HepG2 (cell line): Measurements from ENCODE around the gene NT5C. TPM values are rescaled to one million over a fixed set of nuclear protein-coding genes. Genes with fewer than 3 reads are reported as not detected.

Source experiments
- ARNTL ChIP-seq: sonication (generic); formaldehyde crosslinking; IDR thresholded peaks from 2 replicates; pipeline ENCODE4 v1.4.0; 2020; ENCODE audit warnings: mild to moderate bottlenecking, missing genetic modification reagents
- ELF3 ChIP-seq: IDR thresholded peaks from 2 replicates; pipeline ENCODE4 v1.6.1; 2016; ENCODE audit warnings: missing genetic modification reagents, missing compliant biosample characterization
- PTBP1 ChIP-seq: fragments of 200-400 bp; formaldehyde crosslinking; IDR thresholded peaks from 2 replicates; pipeline ENCODE4 v1.6.1; 2018; ENCODE audit warnings: low read length, low read depth; ENCODE audit not compliant: poor library complexity, severe bottlenecking
- RBM39 ChIP-seq: fragments of 200-400 bp; formaldehyde crosslinking; IDR thresholded peaks from one replicate; pipeline ENCODE4 v1.6.1; 2018; ENCODE audit warnings: antibody characterized with exemption, mild to moderate bottlenecking, low read depth, low read length; ENCODE audit not compliant: poor library complexity, severe bottlenecking
- RELA ChIP-seq: sonication (generic); formaldehyde crosslinking; IDR thresholded peaks from 2 replicates; pipeline ENCODE4 v1.4.0; 2020; ENCODE audit warnings: missing genetic modification reagents
- RFX3 ChIP-seq: IDR thresholded peaks from 2 replicates; pipeline ENCODE4 v1.6.1; 2016; ENCODE audit warnings: missing biosample characterization, missing genetic modification reagents
- SIX4 ChIP-seq: sonication (generic); formaldehyde crosslinking; IDR thresholded peaks from 2 replicates; pipeline ENCODE4 v1.4.0; 2020; ENCODE audit warnings: missing genetic modification reagents
- SRY ChIP-seq: sonication (generic); formaldehyde crosslinking; IDR thresholded peaks from 2 replicates; pipeline ENCODE4 v1.8.0; 2022; ENCODE audit warnings: mild to moderate bottlenecking, missing genetic modification reagents
- ZNF260 ChIP-seq: sonication (generic); formaldehyde crosslinking; IDR thresholded peaks from 2 replicates; pipeline ENCODE4 v1.4.0; 2020; ENCODE audit warnings: missing genetic modification reagents, low read depth, mild to moderate bottlenecking, borderline replicate concordance
- ZNF281 ChIP-seq: sonication (generic); formaldehyde crosslinking; IDR thresholded peaks from 2 replicates; pipeline ENCODE4 v1.4.0; 2020; ENCODE audit warnings: missing genetic modification reagents, borderline replicate concordance
- ZNF703 ChIP-seq: sonication (generic); formaldehyde crosslinking; IDR thresholded peaks from 2 replicates; pipeline ENCODE4 v1.5.1; 2020; ENCODE audit warnings: missing genetic modification reagents, mild to moderate bottlenecking, moderate library complexity, borderline replicate concordance
- ZNF747 ChIP-seq: sonication (generic); formaldehyde crosslinking; IDR thresholded peaks from 2 replicates; pipeline ENCODE4 v1.8.1; 2023; ENCODE audit warnings: missing genetic modification reagents, mild to moderate bottlenecking, borderline replicate concordance
- ZNF780A ChIP-seq: sonication (generic); formaldehyde crosslinking; IDR thresholded peaks from 2 replicates; pipeline ENCODE4 v1.8.0; 2022; ENCODE audit warnings: mild to moderate bottlenecking, missing genetic modification reagents, moderate library complexity
- ZNF879 ChIP-seq: sonication (generic); formaldehyde crosslinking; IDR thresholded peaks from 2 replicates; pipeline ENCODE4 v1.8.1; 2023; ENCODE audit warnings: missing genetic modification reagents
- polyA plus RNA-seq, 8 experiments: library from polyadenylated mRNA; depleted of rRNA in 3 of 8; stranded (reverse) in 7 of 8; unstranded in 1 of 8; fragments of >200 nt; fragmentation: Illumina TruSeq in 4 of 8; extraction: Trizol in 4 of 8; gene quantifications; 2 replicates each; pipeline versions ENCODE4 v1.2.1 to v1.2.3, GENCODE V29; 2011 to 2016; ENCODE audit warnings: low read depth in 4 of 8, missing spikeins in 1 of 8, mixed read lengths in 1 of 8; ENCODE audit not compliant: insufficient read depth in 1 of 8
- total RNA-seq, 5 experiments: library from RNA; depleted of rRNA; stranded (reverse); fragments of >200 nt; fragmentation: Illumina TruSeq; extraction: Trizol; gene quantifications; 2 replicates each; pipeline ENCODE4 v1.2.3, GENCODE V29; 2016; ENCODE audit warnings: low read depth in 1 of 5
- TF ChIP-seq, protein P1 (sequence below): sonication (generic); formaldehyde crosslinking; IDR thresholded peaks from 2 replicates; pipeline ENCODE4 v1.9.0; 2021; ENCODE audit warnings: missing genetic modification reagents, mild to moderate bottlenecking, borderline replicate concordance
- TF ChIP-seq, protein P2 (sequence below): IDR thresholded peaks from 2 replicates; pipeline ENCODE4 v1.6.1; 2016
- TF ChIP-seq, protein P3 (sequence below): sonication (generic); formaldehyde crosslinking; IDR thresholded peaks from 2 replicates; pipeline ENCODE4 v1.5.0; 2020; ENCODE audit warnings: mild to moderate bottlenecking, missing genetic modification reagents
- TF ChIP-seq, protein P4 (sequence below): sonication (generic); formaldehyde crosslinking; IDR thresholded peaks from 2 replicates; pipeline ENCODE4 v1.5.0; 2020; ENCODE audit warnings: missing genetic modification reagents, mild to moderate bottlenecking, borderline replicate concordance
- TF ChIP-seq, protein P5 (sequence below): fragments of 450-650 bp; IDR thresholded peaks from 2 replicates; pipeline ENCODE4 v1.6.1; 2017

Gene NT5C
- total and polyA plus RNA-seq, 2 of the 13 experiments (the other 11 are each of a cell fraction or from before 2014, with no cell fraction given): 42.8 to 48.6 TPM

DNA sequence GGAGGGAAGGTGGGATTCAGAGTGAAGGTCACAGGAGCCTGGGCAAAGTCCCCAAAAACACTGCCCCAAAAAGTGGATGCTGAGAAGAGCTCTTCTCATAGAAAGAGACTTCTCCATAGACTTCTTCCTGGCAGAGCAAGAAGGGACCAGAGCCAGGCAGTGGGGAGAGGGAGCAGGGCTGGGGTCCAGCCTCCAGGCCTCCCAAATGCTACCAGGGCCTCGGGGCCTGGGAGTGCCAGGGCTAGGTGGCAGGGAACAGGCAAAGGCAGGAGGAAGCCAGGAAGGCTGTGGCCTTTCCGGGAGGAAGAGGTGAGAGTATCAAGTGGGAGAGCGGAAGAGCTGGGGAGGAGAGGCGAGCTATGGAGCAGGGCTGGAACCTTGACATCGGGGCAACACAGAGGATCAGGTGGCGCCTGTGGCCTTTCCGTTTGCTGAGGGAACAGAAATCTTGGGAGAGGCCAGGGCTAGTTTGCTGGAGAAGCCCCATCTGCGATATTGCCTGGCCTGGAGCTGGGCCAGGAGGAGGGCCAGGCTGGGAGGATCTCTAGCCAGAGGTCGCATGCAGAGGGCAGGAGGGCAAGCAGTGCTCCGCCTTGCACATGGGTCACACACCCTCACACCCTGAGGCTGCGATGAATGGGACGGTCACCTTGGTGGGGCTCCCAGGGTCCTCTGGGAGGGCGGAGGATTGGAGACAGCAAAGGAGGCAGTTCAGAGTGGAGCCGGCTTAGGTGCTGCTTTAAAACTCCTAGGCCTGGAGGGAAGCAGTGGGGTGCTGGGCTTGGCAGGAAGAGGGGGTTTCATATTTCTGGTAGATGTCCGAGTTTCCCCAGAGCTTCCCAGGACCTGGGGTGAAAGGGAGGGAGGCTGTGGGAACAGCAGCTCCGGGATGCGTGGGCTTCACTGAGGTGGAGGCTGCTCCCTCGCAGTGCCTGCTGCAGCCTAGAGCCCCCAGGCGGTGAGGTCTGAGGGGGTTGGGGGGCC is 40.4 kb downstream of the NT5C start (continued):
- TF ChIP-seq, protein P1, sequence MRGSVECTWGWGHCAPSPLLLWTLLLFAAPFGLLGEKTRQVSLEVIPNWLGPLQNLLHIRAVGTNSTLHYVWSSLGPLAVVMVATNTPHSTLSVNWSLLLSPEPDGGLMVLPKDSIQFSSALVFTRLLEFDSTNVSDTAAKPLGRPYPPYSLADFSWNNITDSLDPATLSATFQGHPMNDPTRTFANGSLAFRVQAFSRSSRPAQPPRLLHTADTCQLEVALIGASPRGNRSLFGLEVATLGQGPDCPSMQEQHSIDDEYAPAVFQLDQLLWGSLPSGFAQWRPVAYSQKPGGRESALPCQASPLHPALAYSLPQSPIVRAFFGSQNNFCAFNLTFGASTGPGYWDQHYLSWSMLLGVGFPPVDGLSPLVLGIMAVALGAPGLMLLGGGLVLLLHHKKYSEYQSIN (CRISPR knock-in tag): no peak
- TF ChIP-seq SRY (CRISPR knock-in tag) (no peak), ZNF260 (CRISPR knock-in tag) (no peak), RFX3 (CRISPR knock-in tag) (no peak), RBM39 (peak; percentile 80), ZNF281 (CRISPR knock-in tag) (no peak; the same call in 1 of the 2 replicates), ELF3 (CRISPR knock-in tag) (no peak), ARNTL (CRISPR knock-in tag) (peak; percentile 85), ZNF703 (CRISPR knock-in tag) (no peak), ZNF879 (CRISPR knock-in tag) (no peak), RELA (CRISPR knock-in tag) (no peak; the same call in 1 of the 2 replicates), SIX4 (CRISPR knock-in tag) (no peak), ZNF747 (CRISPR knock-in tag) (no peak), PTBP1 (no peak), ZNF780A (CRISPR knock-in tag) (no peak)
- TF ChIP-seq, protein P2, sequence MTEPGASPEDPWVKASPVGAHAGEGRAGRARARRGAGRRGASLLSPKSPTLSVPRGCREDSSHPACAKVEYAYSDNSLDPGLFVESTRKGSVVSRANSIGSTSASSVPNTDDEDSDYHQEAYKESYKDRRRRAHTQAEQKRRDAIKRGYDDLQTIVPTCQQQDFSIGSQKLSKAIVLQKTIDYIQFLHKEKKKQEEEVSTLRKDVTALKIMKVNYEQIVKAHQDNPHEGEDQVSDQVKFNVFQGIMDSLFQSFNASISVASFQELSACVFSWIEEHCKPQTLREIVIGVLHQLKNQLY (CRISPR knock-in tag): peak; percentile 54; the same call in 1 of the 2 replicates
- TF ChIP-seq, protein P3, sequence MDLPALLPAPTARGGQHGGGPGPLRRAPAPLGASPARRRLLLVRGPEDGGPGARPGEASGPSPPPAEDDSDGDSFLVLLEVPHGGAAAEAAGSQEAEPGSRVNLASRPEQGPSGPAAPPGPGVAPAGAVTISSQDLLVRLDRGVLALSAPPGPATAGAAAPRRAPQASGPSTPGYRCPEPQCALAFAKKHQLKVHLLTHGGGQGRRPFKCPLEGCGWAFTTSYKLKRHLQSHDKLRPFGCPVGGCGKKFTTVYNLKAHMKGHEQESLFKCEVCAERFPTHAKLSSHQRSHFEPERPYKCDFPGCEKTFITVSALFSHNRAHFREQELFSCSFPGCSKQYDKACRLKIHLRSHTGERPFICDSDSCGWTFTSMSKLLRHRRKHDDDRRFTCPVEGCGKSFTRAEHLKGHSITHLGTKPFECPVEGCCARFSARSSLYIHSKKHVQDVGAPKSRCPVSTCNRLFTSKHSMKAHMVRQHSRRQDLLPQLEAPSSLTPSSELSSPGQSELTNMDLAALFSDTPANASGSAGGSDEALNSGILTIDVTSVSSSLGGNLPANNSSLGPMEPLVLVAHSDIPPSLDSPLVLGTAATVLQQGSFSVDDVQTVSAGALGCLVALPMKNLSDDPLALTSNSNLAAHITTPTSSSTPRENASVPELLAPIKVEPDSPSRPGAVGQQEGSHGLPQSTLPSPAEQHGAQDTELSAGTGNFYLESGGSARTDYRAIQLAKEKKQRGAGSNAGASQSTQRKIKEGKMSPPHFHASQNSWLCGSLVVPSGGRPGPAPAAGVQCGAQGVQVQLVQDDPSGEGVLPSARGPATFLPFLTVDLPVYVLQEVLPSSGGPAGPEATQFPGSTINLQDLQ (CRISPR knock-in tag): peak; percentile 92
- TF ChIP-seq, protein P4, sequence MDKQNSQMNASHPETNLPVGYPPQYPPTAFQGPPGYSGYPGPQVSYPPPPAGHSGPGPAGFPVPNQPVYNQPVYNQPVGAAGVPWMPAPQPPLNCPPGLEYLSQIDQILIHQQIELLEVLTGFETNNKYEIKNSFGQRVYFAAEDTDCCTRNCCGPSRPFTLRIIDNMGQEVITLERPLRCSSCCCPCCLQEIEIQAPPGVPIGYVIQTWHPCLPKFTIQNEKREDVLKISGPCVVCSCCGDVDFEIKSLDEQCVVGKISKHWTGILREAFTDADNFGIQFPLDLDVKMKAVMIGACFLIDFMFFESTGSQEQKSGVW (CRISPR knock-in tag): no peak
- TF ChIP-seq, protein P5, sequence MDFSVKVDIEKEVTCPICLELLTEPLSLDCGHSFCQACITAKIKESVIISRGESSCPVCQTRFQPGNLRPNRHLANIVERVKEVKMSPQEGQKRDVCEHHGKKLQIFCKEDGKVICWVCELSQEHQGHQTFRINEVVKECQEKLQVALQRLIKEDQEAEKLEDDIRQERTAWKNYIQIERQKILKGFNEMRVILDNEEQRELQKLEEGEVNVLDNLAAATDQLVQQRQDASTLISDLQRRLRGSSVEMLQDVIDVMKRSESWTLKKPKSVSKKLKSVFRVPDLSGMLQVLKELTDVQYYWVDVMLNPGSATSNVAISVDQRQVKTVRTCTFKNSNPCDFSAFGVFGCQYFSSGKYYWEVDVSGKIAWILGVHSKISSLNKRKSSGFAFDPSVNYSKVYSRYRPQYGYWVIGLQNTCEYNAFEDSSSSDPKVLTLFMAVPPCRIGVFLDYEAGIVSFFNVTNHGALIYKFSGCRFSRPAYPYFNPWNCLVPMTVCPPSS: no peak
